OCI-LY7 (cell line): Measurements from ENCODE around the gene F13A1. TPM values are rescaled to one million over a fixed set of nuclear protein-coding genes. Genes with fewer than 3 reads are reported as not detected.
A peak's percentile ranks its signal among the peaks of the same experiment; 100 is the strongest.

Experiments
- BruUV-seq: library from RNA; stranded (reverse); fragments of 400-500 nt; replicated peaks from 2 replicates; lab custom pipeline; 2021; lab: Mats Ljungman, UMichigan
- CTCF ChIA-PET: fragments of 300-600 bp; sonication (Branson Sonifier 250); formaldehyde crosslinking; loops from one replicate; lab custom pipeline; 2022; ENCODE audit warnings: antibody characterized with exemption; ENCODE audit not compliant: unreplicated experiment; lab: Charles Lee
- POLR2A ChIA-PET: fragments of 300-600 bp; sonication (Branson Sonifier 250); formaldehyde crosslinking; loops from one replicate; lab custom pipeline; 2022; ENCODE audit warnings: antibody characterized with exemption; lab: Charles Lee
- DNase-seq: peaks from one replicate; pipeline ENCODE4 v3.0.0-alpha.2; 2015; ENCODE audit warnings: low spot score
- H2AFZ ChIP-seq: fragments of 200-600 bp; sonication (generic), shearing (Covaris generic); 2 replicates; pipeline ENCODE4 v1.6.1; 2014; ENCODE audit warnings: mild to moderate bottlenecking, antibody characterized with exemption, low read length, moderate library complexity
- H3K27ac ChIP-seq: fragments of 200-600 bp; sonication (generic); 2 replicates; pipeline ENCODE4 v1.5.1; 2014; ENCODE audit warnings: mixed run types, low read depth, mild to moderate bottlenecking, moderate library complexity, low read length, inconsistent platforms; ENCODE audit not compliant: poor library complexity, severe bottlenecking
- H3K36me3 ChIP-seq: fragments of 200-600 bp; sonication (generic); 2 replicates; pipeline ENCODE4 v1.6.1; 2014; ENCODE audit warnings: mild to moderate bottlenecking, antibody characterized with exemption, low read length, moderate library complexity, mixed read lengths; ENCODE audit not compliant: insufficient read depth
- H3K4me1 ChIP-seq: fragments of 200-600 bp; sonication (generic); 2 replicates; pipeline ENCODE4 v1.5.1; 2014; ENCODE audit warnings: mild to moderate bottlenecking, low read length; ENCODE audit not compliant: insufficient read depth, poor library complexity, severe bottlenecking
- H3K4me2 ChIP-seq: fragments of 200-600 bp; sonication (generic); 2 replicates; pipeline ENCODE4 v1.6.1; 2014; ENCODE audit warnings: mild to moderate bottlenecking, low read length
- H3K4me3 ChIP-seq: fragments of 200-600 bp; sonication (generic); 2 replicates; pipeline ENCODE4 v1.5.1; 2014; ENCODE audit warnings: mild to moderate bottlenecking, low read depth, low read length; ENCODE audit not compliant: poor library complexity, severe bottlenecking
- H3K79me2 ChIP-seq: fragments of 200-600 bp; sonication (generic); 2 replicates; pipeline ENCODE4 v1.6.1; 2016; ENCODE audit warnings: low read depth, mild to moderate bottlenecking, low read length, moderate library complexity, mixed read lengths; ENCODE audit not compliant: insufficient read depth
- H3K9me2 ChIP-seq: fragments of 200-600 bp; sonication (generic); 2 replicates; pipeline ENCODE4 v1.6.1; 2016; ENCODE audit warnings: mild to moderate bottlenecking, low read length, mixed read lengths; ENCODE audit not compliant: insufficient read depth
- H3K9me3 ChIP-seq: fragments of 200-600 bp; sonication (generic); 2 replicates; pipeline ENCODE4 v1.6.1; 2014; ENCODE audit warnings: mild to moderate bottlenecking, mixed run types, low read length, mixed read lengths
- H4K20me1 ChIP-seq: fragments of 200-600 bp; sonication (generic); 2 replicates; pipeline ENCODE4 v1.6.1; 2014; ENCODE audit warnings: mild to moderate bottlenecking, antibody characterized with exemption, low read length, moderate library complexity, mixed read lengths; ENCODE audit not compliant: insufficient read depth
- EZH2phosphoT487 ChIP-seq: fragments of 200-600 bp; sonication (generic); IDR thresholded peaks from 2 replicates; pipeline ENCODE4 v1.6.1; 2018; ENCODE audit warnings: low read depth, borderline replicate concordance, mild to moderate bottlenecking, mixed run types, antibody characterized with exemption, low read length, moderate library complexity, mixed read lengths
- intact Hi-C: fragments of 100-400 bp; cut with micrococcal nuclease; formaldehyde crosslinking; loops from one replicate; pipeline ENCODE4 v1.10.0; 2022; ENCODE audit not compliant: unreplicated experiment
- total RNA-seq, 2 experiments: library from RNA; depleted of rRNA in 1 of 2; stranded (reverse); fragments of >200 nt in 1 of 2; shearing (Covaris generic) in 1 of 2; gene quantifications; 2 replicates each; pipeline ENCODE4 v1.2.3, GENCODE V29; 2014 to 2022
- TF ChIP-seq, protein P1 (sequence below): fragments of 200-600 bp; sonication (generic); conservative IDR thresholded peaks from 2 replicates; pipeline ENCODE4 v1.5.1; 2014; ENCODE audit warnings: mild to moderate bottlenecking, antibody characterized with exemption, low read length, moderate library complexity, mixed read lengths

The F13A1 gene
- total RNA-seq, 2 experiments from 2014 or later: 0.13 to 0.63 TPM

DNA sequence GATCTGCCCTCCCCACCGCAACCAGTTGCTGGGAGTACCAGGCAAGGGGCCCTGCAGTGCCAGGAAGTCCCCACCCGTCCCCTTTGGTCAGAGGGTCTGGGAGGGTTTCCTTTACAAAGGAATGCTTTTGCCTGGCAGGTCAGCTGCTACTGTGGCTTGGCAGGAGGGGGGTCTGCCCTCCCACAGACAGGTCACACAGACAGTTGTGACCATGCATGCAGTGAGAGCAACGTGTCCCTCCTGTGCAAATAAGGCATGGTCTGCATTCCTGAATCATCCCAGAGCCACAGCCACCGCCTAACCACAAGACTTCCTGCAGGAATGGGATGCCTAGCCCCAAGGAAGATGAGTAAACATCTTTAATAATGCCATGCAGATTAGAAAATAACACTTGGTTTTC lies 439 bp upstream of the F13A1 start:
- CTCF ChIA-PET: no interaction called here

DNA sequence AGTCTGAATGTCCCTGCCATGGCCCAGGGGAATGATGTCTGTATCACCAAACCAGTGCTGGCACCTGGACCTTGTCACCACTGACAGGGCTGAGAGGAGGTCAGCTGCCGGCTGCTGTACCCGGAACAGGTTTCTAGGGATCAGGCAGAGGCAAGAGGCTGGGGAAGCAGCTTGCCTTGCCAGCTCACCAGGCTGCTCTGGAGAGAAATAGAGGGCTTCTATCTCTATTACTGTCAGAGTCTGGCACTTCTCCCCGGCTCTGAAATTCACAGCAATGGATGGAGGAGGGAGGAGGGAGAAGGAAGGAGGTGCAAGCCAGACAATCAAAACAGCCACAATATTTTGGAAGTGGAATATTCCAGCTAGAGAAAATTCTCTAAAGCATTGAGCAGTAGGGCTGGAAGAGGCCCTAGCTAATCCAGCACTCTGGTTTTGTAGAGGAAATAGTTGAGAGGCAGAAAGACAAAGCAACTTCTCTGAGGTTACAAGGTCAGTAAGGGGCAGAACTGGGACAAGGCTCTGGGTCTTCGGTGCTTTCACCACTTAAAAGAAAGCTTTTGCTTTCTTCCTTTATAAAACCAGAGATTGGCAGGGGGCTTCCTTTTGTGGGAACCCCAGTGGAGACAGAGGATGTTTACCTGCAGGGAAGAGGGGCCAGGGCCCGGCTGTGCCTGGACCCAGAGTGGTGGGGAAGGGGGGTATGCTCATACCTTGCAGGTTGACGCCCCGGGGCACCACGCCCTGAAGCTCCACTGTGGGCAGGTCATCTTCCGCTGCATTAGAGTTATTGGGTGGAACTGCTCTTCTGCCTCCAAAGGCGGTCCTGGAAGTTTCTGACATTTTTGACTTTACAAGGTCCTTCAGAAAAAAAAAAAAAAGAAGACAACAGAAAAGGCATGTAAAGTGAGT lies 2.4 kb downstream of the F13A1 start:
- Histone ChIP-seq H3K9me3 (no peaks in the 10 kb centered on the region), H2AFZ (peak overlapping the region; percentile 68), H3K36me3 (no peaks in the 10 kb centered on the region), H3K4me3 (no peak overlapping the region), H3K4me1 (peaks cover 42% of the 10 kb centered on the region), H4K20me1 (no peaks in the 10 kb centered on the region), H3K9me2 (no peaks in the 10 kb centered on the region), H3K79me2 (no peaks in the 10 kb centered on the region), H3K4me2 (peak overlapping the region; percentile 40), H3K27ac (no peak overlapping the region)
- POLR2A ChIA-PET: interaction anchor here (0.7 to 1.8 kb wide), 5 partner anchors 11 to 44 kb away, joined by 3 to 4 read pairs (median 3); no protein-coding TSS in a partner anchor
- TF ChIP-seq, protein P1, sequence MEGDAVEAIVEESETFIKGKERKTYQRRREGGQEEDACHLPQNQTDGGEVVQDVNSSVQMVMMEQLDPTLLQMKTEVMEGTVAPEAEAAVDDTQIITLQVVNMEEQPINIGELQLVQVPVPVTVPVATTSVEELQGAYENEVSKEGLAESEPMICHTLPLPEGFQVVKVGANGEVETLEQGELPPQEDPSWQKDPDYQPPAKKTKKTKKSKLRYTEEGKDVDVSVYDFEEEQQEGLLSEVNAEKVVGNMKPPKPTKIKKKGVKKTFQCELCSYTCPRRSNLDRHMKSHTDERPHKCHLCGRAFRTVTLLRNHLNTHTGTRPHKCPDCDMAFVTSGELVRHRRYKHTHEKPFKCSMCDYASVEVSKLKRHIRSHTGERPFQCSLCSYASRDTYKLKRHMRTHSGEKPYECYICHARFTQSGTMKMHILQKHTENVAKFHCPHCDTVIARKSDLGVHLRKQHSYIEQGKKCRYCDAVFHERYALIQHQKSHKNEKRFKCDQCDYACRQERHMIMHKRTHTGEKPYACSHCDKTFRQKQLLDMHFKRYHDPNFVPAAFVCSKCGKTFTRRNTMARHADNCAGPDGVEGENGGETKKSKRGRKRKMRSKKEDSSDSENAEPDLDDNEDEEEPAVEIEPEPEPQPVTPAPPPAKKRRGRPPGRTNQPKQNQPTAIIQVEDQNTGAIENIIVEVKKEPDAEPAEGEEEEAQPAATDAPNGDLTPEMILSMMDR: no peak
- TF ChIP-seq EZH2phosphoT487: no peak
- no peak for DNase-seq
- CTCF ChIA-PET: no interaction called here
- intact Hi-C loops: no loop called here
- no TSS peak for BruUV-seq

More for the DNA sequence above, 439 bp upstream of the F13A1 start:
- no peak for DNase-seq
- Histone ChIP-seq H3K9me2 (no peaks in the 10 kb centered on the region), H2AFZ (peak overlapping the region; percentile 50; the same call in 1 of the 2 replicates), H3K9me3 (no peaks in the 10 kb centered on the region), H4K20me1 (no peaks in the 10 kb centered on the region), H3K4me3 (no peak overlapping the region), H3K4me2 (peak overlapping the region; percentile 35; the same call in 1 of the 2 replicates), H3K27ac (no peak overlapping the region), H3K4me1 (peaks cover 42% of the 10 kb centered on the region), H3K36me3 (no peaks in the 10 kb centered on the region), H3K79me2 (no peaks in the 10 kb centered on the region)
- intact Hi-C loops: no loop called here
- POLR2A ChIA-PET: no interaction called here
- TF ChIP-seq EZH2phosphoT487: no peak
- TF ChIP-seq, protein P1: no peak
- BruUV-seq: no TSS peak

DNA sequence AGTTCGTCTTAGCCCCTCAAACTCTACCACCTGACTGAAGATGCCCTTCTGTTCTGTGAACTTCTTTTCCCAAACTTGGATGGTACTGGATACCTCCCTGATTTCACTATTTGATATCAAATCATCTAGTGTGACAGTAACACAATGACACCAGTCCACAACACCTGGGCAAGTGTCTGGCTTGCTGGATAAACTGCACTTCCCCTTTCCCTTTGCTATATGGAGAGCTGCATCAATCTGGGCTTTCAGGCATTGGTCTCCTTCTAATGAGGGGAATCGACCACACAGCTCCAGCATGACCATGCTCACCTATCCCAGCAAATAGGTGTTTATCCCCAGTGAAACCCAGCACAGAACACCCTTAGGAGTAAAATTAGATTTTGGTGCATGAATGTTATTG lies 3.1 kb downstream of the F13A1 start:
- Histone ChIP-seq H4K20me1 (no peaks in the 10 kb centered on the region), H3K9me3 (no peaks in the 10 kb centered on the region), H2AFZ (peak overlapping the region; percentile 68), H3K27ac (no peak overlapping the region), H3K4me2 (peak overlapping the region; percentile 40), H3K9me2 (no peaks in the 10 kb centered on the region), H3K4me1 (peaks cover 42% of the 10 kb centered on the region), H3K79me2 (no peaks in the 10 kb centered on the region), H3K36me3 (no peaks in the 10 kb centered on the region), H3K4me3 (no peak overlapping the region)
- POLR2A ChIA-PET: interaction anchor here (0.7 to 1.1 kb wide), 2 partner anchors 10 to 20 kb away, joined by 3 read pairs; no protein-coding TSS in a partner anchor
- no TSS peak for BruUV-seq
- TF ChIP-seq EZH2phosphoT487: no peak
- TF ChIP-seq, protein P1: no peak
- CTCF ChIA-PET: no interaction called here
- intact Hi-C loops: no loop called here
- DNase-seq: peak; percentile 51
